ENCODE measurements around the gene WDR62. TPM values are rescaled to one million over a fixed set of nuclear protein-coding genes. Genes with fewer than 3 reads are reported as not detected.

Gene WDR62
- total RNA-seq, 3 donors from 2014 or later (not counting 1 experiment from before 2014, with no cell fraction given) = 3.9 to 5.9 (median 4.8) TPM

GRCh38 chr19:36116344-36116637, 61.6 kb downstream of the WDR62 start:
- Histone ChIP-seq H3K9me3 (ENCODE audit: control insufficient read depth, insufficient read depth, low read length) (no peaks in the 10 kb centered on the region), H3K36me3 (ENCODE audit: control insufficient read depth, insufficient read depth, low read length) (peaks cover 39% of the 10 kb centered on the region), H3K27ac (ENCODE audit: low read length) (peak overlapping the region; percentile 93), H3K4me3 (ENCODE audit: low read length) (no peak overlapping the region), H3K4me1 (ENCODE audit: control insufficient read depth, insufficient read depth, low read length) (peaks cover 29% of the 10 kb centered on the region), H3K27me3 (ENCODE audit: control insufficient read depth, insufficient read depth, low read length) (no peaks in the 10 kb centered on the region)
- Mint-ChIP-seq H3K27me3 (ENCODE audit: low read depth in 2 of 2) (no peaks in the 10 kb centered on the region), H3K4me1 (peaks cover 36 to 65% of the 10 kb centered on the region in 2 donors), H3K27ac (peak overlapping the region; percentile 95 to 99), H3K4me3 (peak overlapping the region; percentile 90), H3K9me3 (no peaks in the 10 kb centered on the region), H3K36me3 (no peaks in the 10 kb centered on the region)
- DNase-seq = no peak
- intact Hi-C loops (cut with micrococcal nuclease) = loop anchor here (5.0 to 10.0 kb wide), 2 partner anchors 121 to 369 kb away; partner anchors contain the start of genes LIN37, PSENEN, SDHAF1 and U2AF1L4
- no peak for ATAC-seq
- 100% methylated on average over 1 of the region's 1 CpG for WGBS (ENCODE audit: insufficient coverage)
- no peak for TF ChIP-seq CTCF (IDR thresholded peaks at IDR 0.05)

- Histone ChIP-seq H3K4me1 (ENCODE audit: control insufficient read depth, insufficient read depth, low read length) (peaks cover 12% of the 10 kb centered on the region), H3K9me3 (ENCODE audit: control insufficient read depth, insufficient read depth, low read length) (no peaks in the 10 kb centered on the region), H3K36me3 (ENCODE audit: control insufficient read depth, insufficient read depth, low read length) (peaks cover 53% of the 10 kb centered on the region), H3K4me3 (ENCODE audit: low read length) (no peak overlapping the region), H3K27ac (ENCODE audit: low read length) (no peak overlapping the region), H3K27me3 (ENCODE audit: control insufficient read depth, insufficient read depth, low read length) (no peaks in the 10 kb centered on the region)
- no peak for TF ChIP-seq CTCF (IDR thresholded peaks at IDR 0.05)
- no peaks in the 10 kb centered on the region for H3K9me3 Mint-ChIP-seq
- peaks cover 18 to 42% of the 10 kb centered on the region in 2 donors for H3K4me1 Mint-ChIP-seq
- no peak for ATAC-seq
- intact Hi-C loops (cut with micrococcal nuclease) = no loop called here
- no peaks in the 10 kb centered on the region for H3K36me3 Mint-ChIP-seq
- DNase-seq = no peak
- whole genome bisulfite sequencing (ENCODE audit: insufficient coverage) = 97% methylated on average over 26 of the region's 26 CpGs
- peak overlapping the region in 1 of 2 donors; percentile 22 for H3K27ac Mint-ChIP-seq
- no peaks in the 10 kb centered on the region for H3K27me3 Mint-ChIP-seq (ENCODE audit: low read depth in 2 of 2)
- peak overlapping the region; percentile 2 for H3K4me3 Mint-ChIP-seq
Observed at GRCh38 chr19:36120092-36120983, 65.6 kb downstream of the WDR62 start.

DNA sequence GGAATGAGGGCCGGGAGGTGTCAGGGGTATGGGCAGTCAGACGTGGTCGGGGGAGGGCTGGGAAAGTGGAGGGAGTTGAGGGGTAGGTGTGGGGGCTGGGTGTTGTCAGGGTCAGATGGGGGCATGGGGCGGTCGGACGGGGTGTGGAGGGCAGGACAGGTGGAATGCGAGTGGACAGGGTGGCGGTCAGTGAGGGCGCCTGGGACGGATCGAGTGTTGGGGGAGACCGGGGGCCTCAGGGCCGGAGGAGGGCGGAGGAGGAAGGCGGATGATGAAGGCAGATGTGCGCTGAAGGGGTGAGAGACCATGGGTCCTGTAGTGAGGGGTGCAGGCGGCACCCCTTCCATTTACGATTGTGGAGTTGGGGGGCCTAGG, 66.3 kb downstream of the WDR62 start:
- H3K27ac ChIP-seq (ENCODE audit: low read length) = no peak overlapping the region
- H3K27me3 ChIP-seq (ENCODE audit: control insufficient read depth, insufficient read depth, low read length) = no peaks in the 10 kb centered on the region
- H3K4me1 ChIP-seq (ENCODE audit: control insufficient read depth, insufficient read depth, low read length) = peaks cover 9% of the 10 kb centered on the region
- 98% methylated on average over 18 of the region's 18 CpGs for WGBS (ENCODE audit: insufficient coverage)
- Mint-ChIP-seq H3K4me1 (peaks cover 18 to 36% of the 10 kb centered on the region in 2 donors), H3K27ac (peak overlapping the region in 1 of 2 donors; percentile 22), H3K9me3 (no peaks in the 10 kb centered on the region), H3K4me3 (no peak overlapping the region), H3K27me3 (ENCODE audit: low read depth in 2 of 2) (no peaks in the 10 kb centered on the region), H3K36me3 (no peaks in the 10 kb centered on the region)
- H3K4me3 ChIP-seq (ENCODE audit: low read length) = no peak overlapping the region
- ATAC-seq = no peak
- TF ChIP-seq CTCF (IDR thresholded peaks at IDR 0.05) = no peak
- DNase-seq = no peak
- no peaks in the 10 kb centered on the region for H3K9me3 ChIP-seq (ENCODE audit: control insufficient read depth, insufficient read depth, low read length)
- H3K36me3 ChIP-seq (ENCODE audit: control insufficient read depth, insufficient read depth, low read length) = peaks cover 58% of the 10 kb centered on the region
- intact Hi-C loops (cut with micrococcal nuclease) = no loop called here

Measured in natural killer cell (primary cell).